ENCODE measurements around the gene LTBR. TPM values are rescaled to one million over a fixed set of nuclear protein-coding genes. Genes with fewer than 3 reads are reported as not detected.

Gene LTBR
- total RNA-seq, 2 donors from 2014 or later: 8.4 to 9.1 TPM

- Histone ChIP-seq H3K4me3 (ENCODE audit: low read length) (no peak overlapping the region), H3K36me3 (ENCODE audit: control insufficient read depth, insufficient read depth, low read length) (no peaks in the 10 kb centered on the region), H3K27ac (ENCODE audit: low read depth, low read length) (no peak overlapping the region), H3K4me1 (ENCODE audit: control insufficient read depth, insufficient read depth, low read length) (no peaks in the 10 kb centered on the region), H3K9ac (ENCODE audit: extremely low read depth, low read length, poor library complexity, severe bottlenecking) (no peak overlapping the region), H3K27me3 (ENCODE audit: control insufficient read depth, insufficient read depth, low read length, poor library complexity, severe bottlenecking) (no peaks in the 10 kb centered on the region), H3K9me3 (ENCODE audit: control insufficient read depth, low read length) (no peaks in the 10 kb centered on the region)
- Mint-ChIP-seq H3K4me1 (peaks cover 21% of the 10 kb centered on the region), H3K27me3 (ENCODE audit: insufficient read depth) (no peaks in the 10 kb centered on the region), H3K36me3 (ENCODE audit: low read depth) (no peaks in the 10 kb centered on the region), H3K27ac (peak overlapping the region; percentile 24), H3K4me3 (no peak overlapping the region), H3K9me3 (no peaks in the 10 kb centered on the region)
- peak; percentile 69 for DNase-seq
- WGBS, 2 experiments (ENCODE audit: insufficient coverage in 1 of 2, insufficient read length in 1 of 2): 90 to 93% methylated on average over 11 to 17 of the region's 17 CpGs
- no peak for TF ChIP-seq CTCF (conservative IDR thresholded peaks at IDR 0.05)
Observed at GRCh38 chr12:6434205-6435140, 50.5 kb downstream of the LTBR start.

- H3K27me3 ChIP-seq (ENCODE audit: control insufficient read depth, insufficient read depth, low read length, poor library complexity, severe bottlenecking): no peaks in the 10 kb centered on the region
- no peak overlapping the region for H3K4me3 ChIP-seq (ENCODE audit: low read length)
- H3K27ac ChIP-seq (ENCODE audit: low read depth, low read length): no peak overlapping the region
- TF ChIP-seq CTCF (conservative IDR thresholded peaks at IDR 0.05): no peak
- H3K4me1 Mint-ChIP-seq: peaks cover 21% of the 10 kb centered on the region
- no peak overlapping the region for H3K9ac ChIP-seq (ENCODE audit: extremely low read depth, low read length, poor library complexity, severe bottlenecking)
- no peak overlapping the region for H3K27ac Mint-ChIP-seq
- H3K9me3 Mint-ChIP-seq: no peaks in the 10 kb centered on the region
- no peaks in the 10 kb centered on the region for H3K27me3 Mint-ChIP-seq (ENCODE audit: insufficient read depth)
- no peaks in the 10 kb centered on the region for H3K9me3 ChIP-seq (ENCODE audit: control insufficient read depth, low read length)
- peak; percentile 41 for DNase-seq
- no peaks in the 10 kb centered on the region for H3K4me1 ChIP-seq (ENCODE audit: control insufficient read depth, insufficient read depth, low read length)
- no peaks in the 10 kb centered on the region for H3K36me3 Mint-ChIP-seq (ENCODE audit: low read depth)
- H3K36me3 ChIP-seq (ENCODE audit: control insufficient read depth, insufficient read depth, low read length): no peaks in the 10 kb centered on the region
- no peak overlapping the region for H3K4me3 Mint-ChIP-seq
- 88 to 92% methylated on average over 10 to 13 of the region's 13 CpGs for WGBS, 2 experiments (ENCODE audit: insufficient coverage in 1 of 2, insufficient read length in 1 of 2)
Observed at GRCh38 chr12:6435961-6436715, 52.2 kb downstream of the LTBR start.

- no peak for TF ChIP-seq CTCF (conservative IDR thresholded peaks at IDR 0.05)
- no peaks in the 10 kb centered on the region for H3K9me3 Mint-ChIP-seq
Observed at GRCh38 chr12:6437586-6437985, 53.6 kb downstream of the LTBR start.

More at GRCh38 chr12:6437586-6437985, 53.6 kb downstream of the LTBR start:
- Histone ChIP-seq H3K4me1 (ENCODE audit: control insufficient read depth, insufficient read depth, low read length) (no peaks in the 10 kb centered on the region), H3K27ac (ENCODE audit: low read depth, low read length) (no peak overlapping the region), H3K4me3 (ENCODE audit: low read length) (no peak overlapping the region), H3K36me3 (ENCODE audit: control insufficient read depth, insufficient read depth, low read length) (no peaks in the 10 kb centered on the region), H3K9ac (ENCODE audit: extremely low read depth, low read length, poor library complexity, severe bottlenecking) (no peak overlapping the region), H3K9me3 (ENCODE audit: control insufficient read depth, low read length) (no peaks in the 10 kb centered on the region), H3K27me3 (ENCODE audit: control insufficient read depth, insufficient read depth, low read length, poor library complexity, severe bottlenecking) (no peaks in the 10 kb centered on the region)
- 95 to 100% methylated on average over 2 to 3 of the region's 3 CpGs for WGBS, 2 experiments (ENCODE audit: insufficient coverage in 1 of 2, insufficient read length in 1 of 2)
- Mint-ChIP-seq H3K27ac (no peak overlapping the region), H3K27me3 (ENCODE audit: insufficient read depth) (no peaks in the 10 kb centered on the region), H3K4me1 (peaks cover 21% of the 10 kb centered on the region), H3K4me3 (no peak overlapping the region), H3K36me3 (ENCODE audit: low read depth) (no peaks in the 10 kb centered on the region)
- peak; percentile 19 for DNase-seq
